NCI-H2107 treated with DMSO at 0.1 percent for 48 hours (cell line): ENCODE results near the gene OPTC.
"Not testable (repeated sequence)": the region's sequence is repeated elsewhere in the genome, so short reads cannot be mapped to it uniquely, and the experiment has no call there.

Experiments used
- DNase-seq: peaks from one replicate; lab custom pipeline; 2025; ENCODE audit not compliant: unreplicated experiment; lab: John Stamatoyannopoulos, UW

OPTC gene

GRCh38 chr1:203493901-203494300 is at the start of gene OPTC:
Gene OPTC (plus strand): TSS chr1:203494153. CDS start chr1:203496006, 1,853 bp downstream.
- no peak for DNase-seq

- no peak for DNase-seq
These were observed 49.8 kb upstream of the OPTC start for GRCh38 chr1:203444171-203444576.

- DNase-seq, result no peak
These were observed 46.8 kb upstream of the OPTC start for GRCh38 chr1:203447151-203447550.

GRCh38 chr1:203447598-203447997 is 46.4 kb upstream of the OPTC start:
- DNase-seq, result not testable (repeated sequence)

GRCh38 chr1:203448521-203449061 is 45.4 kb upstream of the OPTC start:
- no peak for DNase-seq

DNA sequence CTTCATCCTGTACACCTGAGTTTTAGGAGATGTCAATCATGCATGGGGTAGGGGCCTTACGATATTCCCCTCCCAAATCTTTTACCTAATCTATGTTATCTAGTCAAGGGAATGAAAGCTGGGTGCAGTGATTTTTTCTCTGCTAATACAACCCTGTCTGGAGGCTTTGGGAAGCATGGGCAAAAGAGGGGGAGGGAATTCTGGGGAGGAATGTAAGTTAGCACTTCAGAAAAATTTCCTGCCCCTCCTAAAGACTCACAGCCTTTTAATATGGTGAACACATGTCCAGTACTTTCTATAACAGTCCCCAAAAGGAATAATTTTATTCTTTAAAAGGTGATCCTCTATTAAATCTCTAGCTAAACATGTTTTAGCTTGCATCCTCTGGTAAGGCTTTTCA is 44.0 kb upstream of the OPTC start:
- no peak for DNase-seq

DNA sequence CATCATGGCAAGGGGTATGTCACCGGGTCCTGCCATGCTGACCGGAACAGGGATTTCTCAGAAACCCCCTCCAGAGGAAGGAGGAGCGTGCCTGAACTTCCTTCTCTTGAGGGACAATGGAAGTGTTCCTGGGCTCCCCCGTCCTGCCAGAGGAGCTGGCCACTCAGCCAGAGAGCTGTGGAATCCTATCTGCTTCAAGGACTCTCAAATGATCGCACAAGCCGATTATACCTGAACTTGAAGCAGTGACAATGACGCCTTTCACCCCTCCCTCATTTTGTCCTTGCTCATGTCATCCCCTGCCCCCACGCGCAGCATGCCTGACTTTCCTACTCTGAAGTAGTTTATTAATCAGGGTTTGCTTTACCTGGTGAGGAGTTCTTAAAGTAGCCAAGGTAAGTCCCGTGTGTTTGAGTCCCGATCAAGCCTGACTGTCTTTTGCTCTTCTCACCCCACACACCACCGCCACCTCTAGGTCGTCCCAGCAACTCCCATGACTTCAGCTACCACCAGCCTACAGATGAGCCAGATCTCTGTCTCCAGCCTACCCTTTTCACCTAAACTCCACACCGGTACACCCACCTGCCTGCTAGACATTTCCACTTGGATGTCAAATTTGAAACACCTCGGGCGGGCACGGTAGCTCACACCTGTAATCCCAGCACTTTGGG is 43.3 kb upstream of the OPTC start:
- no peak for DNase-seq

GRCh38 chr1:203451836-203452784 is 41.8 kb upstream of the OPTC start:
- no peak for DNase-seq

DNA sequence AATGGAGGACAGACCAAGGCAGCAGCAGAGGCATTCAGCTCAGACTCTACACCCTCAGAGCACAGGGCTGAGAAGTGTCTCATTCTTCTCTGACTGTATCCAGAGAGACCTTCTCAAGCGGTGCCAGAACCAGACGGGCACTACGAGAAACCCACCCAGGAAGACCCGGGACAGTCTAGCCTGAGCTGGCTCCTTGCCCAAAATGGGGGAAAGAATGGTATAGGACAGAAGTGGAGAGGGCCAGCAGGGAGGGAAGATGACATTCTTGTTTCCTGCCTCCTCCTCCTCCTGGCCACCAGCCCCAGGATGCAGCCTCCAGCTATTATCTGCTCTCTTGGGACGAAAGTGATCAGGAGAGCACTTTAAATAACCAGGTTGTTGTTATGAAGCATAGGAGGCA is 40.9 kb upstream of the OPTC start:
- peak; percentile 49 for DNase-seq

DNA sequence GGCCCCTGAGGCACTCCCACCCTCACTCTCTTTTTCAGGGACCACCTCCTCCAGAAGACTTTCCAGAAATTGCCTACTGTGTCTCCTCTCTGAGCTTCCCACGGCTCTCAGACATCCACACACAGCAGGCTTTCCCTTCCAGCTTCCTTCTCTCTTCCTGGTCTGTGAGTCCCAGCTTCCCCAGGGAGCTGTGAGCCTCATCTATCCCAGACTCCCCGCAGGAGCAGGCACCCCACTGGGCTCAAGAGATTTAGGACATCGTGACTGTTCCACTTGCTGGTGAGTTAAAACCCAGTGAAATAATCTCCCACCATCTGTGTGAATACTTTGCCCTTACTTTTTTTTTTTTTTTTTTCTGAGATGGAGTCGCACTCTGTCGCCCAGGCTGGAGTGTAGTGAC is 40.3 kb upstream of the OPTC start:
- DNase-seq, result peak; percentile 50

- no peak for DNase-seq
These were observed 38.9 kb upstream of the OPTC start for GRCh38 chr1:203454986-203455471.

- DNase-seq, result no peak
These were observed 38.2 kb upstream of the OPTC start for GRCh38 chr1:203455706-203456105.

GRCh38 chr1:203456577-203456976 is 37.4 kb upstream of the OPTC start:
- no peak for DNase-seq

- DNase-seq, result no peak
These were observed 35.9 kb upstream of the OPTC start for GRCh38 chr1:203458078-203458477.

DNA sequence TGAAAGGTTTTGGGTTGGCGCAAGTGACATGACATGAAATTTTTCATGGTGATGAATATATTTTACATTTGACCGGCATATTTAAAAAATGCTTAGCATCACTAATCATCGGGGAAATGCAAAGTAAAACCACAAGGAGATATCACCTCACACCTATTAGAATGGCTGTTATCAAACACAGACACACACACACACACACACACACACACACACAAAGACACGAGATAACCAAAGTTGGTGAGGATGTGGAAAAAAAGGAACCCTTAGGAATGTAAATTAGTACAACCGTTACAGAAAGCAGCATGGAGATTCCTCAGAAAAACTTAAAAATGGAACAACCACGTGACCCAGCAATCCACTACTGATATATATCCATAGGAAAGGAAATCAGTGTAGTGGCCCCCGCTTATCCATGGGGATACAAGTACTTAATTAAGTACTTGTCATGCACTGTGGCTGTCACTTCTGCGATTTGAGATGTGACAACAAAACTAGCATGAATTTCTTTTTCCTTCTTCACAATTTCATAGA is 34.2 kb upstream of the OPTC start:
- no peak for DNase-seq

- no peak for DNase-seq
These were observed 32.2 kb upstream of the OPTC start for GRCh38 chr1:203461717-203462116.

GRCh38 chr1:203462143-203462542 is 31.8 kb upstream of the OPTC start:
- DNase-seq, result no peak

DNA sequence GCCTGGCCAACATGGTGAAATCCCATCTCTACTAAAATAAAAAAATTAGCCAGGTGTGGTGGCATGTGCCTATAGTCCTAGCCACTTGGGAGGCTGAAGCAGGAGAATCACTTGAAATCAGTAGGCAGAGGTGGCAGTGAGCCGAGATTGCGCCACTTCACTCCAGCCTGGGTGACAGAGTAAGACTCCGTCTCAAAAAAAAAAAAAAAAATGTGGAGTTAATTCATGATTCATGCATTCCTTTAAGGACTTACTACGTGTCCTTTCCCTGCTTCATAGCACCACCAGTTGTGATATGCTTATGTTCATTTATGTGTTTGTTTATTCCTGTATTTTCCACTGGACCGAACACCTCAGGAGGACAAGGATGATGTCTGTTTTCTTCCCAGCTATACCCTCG is 31.1 kb upstream of the OPTC start:
- DNase-seq, result no peak

DNA sequence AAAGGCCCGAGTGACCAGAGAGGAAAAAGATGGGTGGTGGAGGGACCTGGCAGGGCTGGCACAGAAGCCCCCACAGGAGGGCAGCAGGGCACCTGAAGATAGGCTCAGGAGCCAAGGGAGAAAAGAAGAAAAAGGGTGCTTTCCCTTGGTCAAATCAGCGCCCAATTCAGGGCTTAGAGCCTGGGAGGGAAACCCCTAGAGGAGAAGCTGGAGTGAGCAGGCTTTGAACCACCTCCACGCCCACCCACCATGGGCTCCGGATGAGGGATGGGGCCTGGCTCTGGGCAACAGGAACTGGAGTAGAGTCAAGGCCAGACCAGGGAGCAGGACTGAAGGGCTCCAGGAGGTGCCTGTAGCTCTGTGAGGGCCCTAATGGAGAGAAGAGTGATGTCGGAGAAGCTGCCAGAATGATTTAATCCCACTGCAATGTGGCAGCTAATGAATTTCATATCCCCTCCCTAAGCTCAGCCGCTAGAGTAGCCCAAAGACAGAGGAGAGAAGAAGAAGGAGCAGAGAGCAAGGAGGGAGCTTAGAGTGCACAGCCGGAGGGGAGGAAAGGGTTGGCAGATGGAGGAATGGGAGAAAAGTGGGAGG is 30.4 kb upstream of the OPTC start:
- DNase-seq, result no peak

- peak; percentile 9 for DNase-seq
These were observed 29.7 kb upstream of the OPTC start for GRCh38 chr1:203464226-203464625.

GRCh38 chr1:203464743-203465142 is 29.2 kb upstream of the OPTC start:
- no peak for DNase-seq
